GM23338 (cell line): Measurements from ENCODE around the gene MYO1E. TPM values are rescaled to one million over a fixed set of nuclear protein-coding genes. Genes with fewer than 3 reads are reported as not detected.

ENCODE experiments used
- ATAC-seq: fragments of 200-7000 bp; cut with Tn5 transposase; 3 replicates; pipeline ENCODE4 v1.9.1; 2020
- DNase-seq: peaks from one replicate; pipeline ENCODE4 v3.0.0-alpha.2; 2015; ENCODE audit warnings: low spot score
- H2AFZ ChIP-seq: fragments of 200-600 bp; sonication (generic); 2 replicates; pipeline ENCODE4 v1.8.0; 2016; ENCODE audit warnings: antibody characterized with exemption, mild to moderate bottlenecking, moderate library complexity
- H3F3A ChIP-seq: fragments of 200-600 bp; sonication (generic); replicated peaks from 2 replicates; pipeline ENCODE4 v1.8.0; 2017; ENCODE audit warnings: antibody characterized with exemption, mixed run types, low read depth
- H3K27ac ChIP-seq: fragments of 200-600 bp; sonication (generic); 2 replicates; pipeline ENCODE4 v1.6.1; 2016; ENCODE audit warnings: low read depth
- H3K27me3 ChIP-seq: fragments of 200-600 bp; sonication (generic); 2 replicates; pipeline ENCODE4 v1.8.0; 2016; ENCODE audit warnings: mild to moderate bottlenecking, mixed run types, moderate library complexity; ENCODE audit not compliant: insufficient read depth
- H3K36me3 ChIP-seq: fragments of 200-600 bp; sonication (generic); 2 replicates; pipeline ENCODE4 v1.8.0; 2016; ENCODE audit warnings: mild to moderate bottlenecking; ENCODE audit not compliant: insufficient read depth
- H3K4me1 ChIP-seq: fragments of 200-600 bp; sonication (generic); 2 replicates; pipeline ENCODE4 v1.8.0; 2016; ENCODE audit warnings: mild to moderate bottlenecking, moderate library complexity; ENCODE audit not compliant: insufficient read depth
- H3K4me2 ChIP-seq: fragments of 200-600 bp; sonication (generic); 2 replicates; pipeline ENCODE4 v1.7.1; 2017; ENCODE audit warnings: mixed run types
- H3K4me3 ChIP-seq: fragments of 200-600 bp; sonication (generic); 2 replicates; pipeline ENCODE4 v1.6.1; 2016; ENCODE audit warnings: mixed run types
- H3K79me2 ChIP-seq: fragments of 200-600 bp; sonication (generic); replicated peaks from 2 replicates; pipeline ENCODE4 v1.8.0; 2017; ENCODE audit warnings: mild to moderate bottlenecking; ENCODE audit not compliant: insufficient read depth
- H3K9me2 ChIP-seq: fragments of 200-600 bp; sonication (generic); 2 replicates; pipeline ENCODE4 v1.8.0; 2017; ENCODE audit not compliant: insufficient read depth
- H4K20me1 ChIP-seq: fragments of 200-600 bp; sonication (generic); replicated peaks from 2 replicates; pipeline ENCODE4 v1.8.0; 2017; ENCODE audit warnings: mild to moderate bottlenecking; ENCODE audit not compliant: insufficient read depth
- H3K27ac Mint-ChIP-seq: 2 replicates; pipeline ENCODE4 v1.8.0; 2020; ENCODE audit warnings: inconsistent platforms, mild to moderate bottlenecking, moderate library complexity, mixed read lengths
- H3K27me3 Mint-ChIP-seq: 3 replicates; pipeline ENCODE4 v1.8.0; 2022; ENCODE audit warnings: low read depth, mild to moderate bottlenecking, moderate library complexity, mixed read lengths, inconsistent platforms; ENCODE audit not compliant: insufficient read depth, poor library complexity
- H3K36me3 Mint-ChIP-seq: 3 replicates; pipeline ENCODE4 v1.8.0; 2021; ENCODE audit warnings: low read depth, mild to moderate bottlenecking, inconsistent platforms, moderate library complexity, mixed read lengths
- H3K4me1 Mint-ChIP-seq: 3 replicates; pipeline ENCODE4 v1.8.0; 2020; ENCODE audit warnings: mild to moderate bottlenecking, inconsistent platforms, mixed read lengths
- H3K4me3 Mint-ChIP-seq: 3 replicates; pipeline ENCODE4 v1.8.0; 2021; ENCODE audit warnings: moderate library complexity, mild to moderate bottlenecking, inconsistent platforms, mixed read lengths
- H3K9me3 Mint-ChIP-seq: 3 replicates; pipeline ENCODE4 v1.8.0; 2020; ENCODE audit warnings: moderate library complexity, mild to moderate bottlenecking, inconsistent platforms, mixed read lengths
- CREB1 ChIP-seq: fragments of 250-450 bp; sonication (Bioruptor Pico); IDR thresholded peaks from 2 replicates; pipeline ENCODE4 v1.5.0; 2020; ENCODE audit warnings: low read depth, mild to moderate bottlenecking, moderate library complexity
- EZH2 ChIP-seq: fragments of 200-600 bp; sonication (generic); IDR thresholded peaks from one replicate; pipeline ENCODE4 v1.8.0; 2017; ENCODE audit warnings: antibody characterized with exemption, mild to moderate bottlenecking, low read depth; ENCODE audit not compliant: unreplicated experiment
- EZH2phosphoT487 ChIP-seq: fragments of 200-600 bp; sonication (generic); IDR thresholded peaks from one replicate; pipeline ENCODE4 v1.8.1; 2018; ENCODE audit warnings: antibody characterized with exemption; ENCODE audit not compliant: unreplicated experiment
- NANOG ChIP-seq: IDR thresholded peaks from 2 replicates; pipeline ENCODE4 v1.6.1; 2016; ENCODE audit warnings: antibody characterized with exemption, borderline replicate concordance
- POLR2AphosphoS5 ChIP-seq: IDR thresholded peaks from 2 replicates; pipeline ENCODE4 v1.6.1; 2016; ENCODE audit warnings: antibody characterized with exemption, low read depth
- STAT1 ChIP-seq: IDR thresholded peaks from one replicate; pipeline ENCODE4 v1.6.1; 2016; ENCODE audit warnings: antibody characterized with exemption; ENCODE audit not compliant: unreplicated experiment
- ZNF114 ChIP-seq: fragments of 250-450 bp; sonication (Bioruptor Pico); IDR thresholded peaks from 2 replicates; pipeline ENCODE4 v1.5.0; 2020; ENCODE audit warnings: mild to moderate bottlenecking, moderate library complexity
- ZNF331 ChIP-seq: fragments of 250-450 bp; sonication (Bioruptor Pico); IDR thresholded peaks from 2 replicates; pipeline ENCODE4 v1.5.0; 2020; ENCODE audit warnings: low read depth, mild to moderate bottlenecking, moderate library complexity
- polyA plus RNA-seq: library from polyadenylated mRNA; unstranded; fragments of >200 nt; fragmentation: Nextera tagmentation; extraction: Ambion mirVana; gene quantifications from 2 replicates; pipeline ENCODE4 v1.2.1, GENCODE V29; 2016
- total RNA-seq: library from RNA; depleted of rRNA; stranded (reverse); fragments of >200 nt; shearing (Covaris generic); gene quantifications from 2 replicates; pipeline ENCODE4 v1.2.3, GENCODE V29; 2014
- TF ChIP-seq, protein P1 (sequence below): IDR thresholded peaks from 2 replicates; pipeline ENCODE4 v1.6.1; 2016; ENCODE audit warnings: antibody characterized with exemption
- TF ChIP-seq, protein P2 (sequence below): IDR thresholded peaks from one replicate; pipeline ENCODE4 v1.6.1; 2018; ENCODE audit warnings: antibody characterized with exemption; ENCODE audit not compliant: unreplicated experiment
- TF ChIP-seq, protein P3 (sequence below), 2 experiments: fragments of 200-600 bp in 1 of 2; sonication (generic) in 1 of 2; conservative IDR thresholded peaks; 2 replicates each; pipeline versions ENCODE4 v1.5.1 to v1.6.1; 2016 to 2017; ENCODE audit warnings: antibody characterized with exemption in 2 of 2, low read depth in 2 of 2, mild to moderate bottlenecking in 2 of 2, moderate library complexity in 1 of 2

Gene MYO1E
- total and polyA plus RNA-seq, 2 experiments from 2014 or later = 68.3 to 131 TPM

DNA sequence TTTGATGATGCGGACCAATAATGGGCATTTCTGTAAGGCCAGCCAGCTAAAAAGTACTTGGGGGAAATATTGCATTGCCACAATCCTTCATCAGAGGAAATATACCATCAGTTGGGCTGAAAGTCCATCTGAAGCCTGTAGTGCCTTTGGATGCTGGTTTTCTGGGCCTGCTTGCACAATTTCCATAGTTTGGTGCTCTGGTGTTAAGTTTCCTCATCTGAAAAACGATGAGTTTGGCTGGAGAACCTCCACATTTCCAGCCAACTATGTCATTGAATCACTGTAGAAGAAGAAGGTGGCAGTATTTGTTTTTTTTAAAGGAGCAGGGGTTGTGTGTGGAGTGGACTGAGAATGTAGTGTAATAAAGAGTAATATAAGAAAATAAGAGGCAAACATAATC lies 257.6 kb downstream of the MYO1E start:
- no peaks in the 10 kb centered on the region for H3K27me3 Mint-ChIP-seq
- TF ChIP-seq, protein P1, sequence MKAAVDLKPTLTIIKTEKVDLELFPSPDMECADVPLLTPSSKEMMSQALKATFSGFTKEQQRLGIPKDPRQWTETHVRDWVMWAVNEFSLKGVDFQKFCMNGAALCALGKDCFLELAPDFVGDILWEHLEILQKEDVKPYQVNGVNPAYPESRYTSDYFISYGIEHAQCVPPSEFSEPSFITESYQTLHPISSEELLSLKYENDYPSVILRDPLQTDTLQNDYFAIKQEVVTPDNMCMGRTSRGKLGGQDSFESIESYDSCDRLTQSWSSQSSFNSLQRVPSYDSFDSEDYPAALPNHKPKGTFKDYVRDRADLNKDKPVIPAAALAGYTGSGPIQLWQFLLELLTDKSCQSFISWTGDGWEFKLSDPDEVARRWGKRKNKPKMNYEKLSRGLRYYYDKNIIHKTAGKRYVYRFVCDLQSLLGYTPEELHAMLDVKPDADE = no peak
- TF ChIP-seq CREB1 (CRISPR knock-in tag) (no peak), EZH2 (no peak), POLR2AphosphoS5 (no peak), EZH2phosphoT487 (no peak), STAT1 (no peak), ZNF114 (no peak), NANOG (no peak), ZNF331 (CRISPR knock-in tag) (no peak)
- TF ChIP-seq, protein P2, sequence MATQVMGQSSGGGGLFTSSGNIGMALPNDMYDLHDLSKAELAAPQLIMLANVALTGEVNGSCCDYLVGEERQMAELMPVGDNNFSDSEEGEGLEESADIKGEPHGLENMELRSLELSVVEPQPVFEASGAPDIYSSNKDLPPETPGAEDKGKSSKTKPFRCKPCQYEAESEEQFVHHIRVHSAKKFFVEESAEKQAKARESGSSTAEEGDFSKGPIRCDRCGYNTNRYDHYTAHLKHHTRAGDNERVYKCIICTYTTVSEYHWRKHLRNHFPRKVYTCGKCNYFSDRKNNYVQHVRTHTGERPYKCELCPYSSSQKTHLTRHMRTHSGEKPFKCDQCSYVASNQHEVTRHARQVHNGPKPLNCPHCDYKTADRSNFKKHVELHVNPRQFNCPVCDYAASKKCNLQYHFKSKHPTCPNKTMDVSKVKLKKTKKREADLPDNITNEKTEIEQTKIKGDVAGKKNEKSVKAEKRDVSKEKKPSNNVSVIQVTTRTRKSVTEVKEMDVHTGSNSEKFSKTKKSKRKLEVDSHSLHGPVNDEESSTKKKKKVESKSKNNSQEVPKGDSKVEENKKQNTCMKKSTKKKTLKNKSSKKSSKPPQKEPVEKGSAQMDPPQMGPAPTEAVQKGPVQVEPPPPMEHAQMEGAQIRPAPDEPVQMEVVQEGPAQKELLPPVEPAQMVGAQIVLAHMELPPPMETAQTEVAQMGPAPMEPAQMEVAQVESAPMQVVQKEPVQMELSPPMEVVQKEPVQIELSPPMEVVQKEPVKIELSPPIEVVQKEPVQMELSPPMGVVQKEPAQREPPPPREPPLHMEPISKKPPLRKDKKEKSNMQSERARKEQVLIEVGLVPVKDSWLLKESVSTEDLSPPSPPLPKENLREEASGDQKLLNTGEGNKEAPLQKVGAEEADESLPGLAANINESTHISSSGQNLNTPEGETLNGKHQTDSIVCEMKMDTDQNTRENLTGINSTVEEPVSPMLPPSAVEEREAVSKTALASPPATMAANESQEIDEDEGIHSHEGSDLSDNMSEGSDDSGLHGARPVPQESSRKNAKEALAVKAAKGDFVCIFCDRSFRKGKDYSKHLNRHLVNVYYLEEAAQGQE = no peak
- TF ChIP-seq, protein P3, sequence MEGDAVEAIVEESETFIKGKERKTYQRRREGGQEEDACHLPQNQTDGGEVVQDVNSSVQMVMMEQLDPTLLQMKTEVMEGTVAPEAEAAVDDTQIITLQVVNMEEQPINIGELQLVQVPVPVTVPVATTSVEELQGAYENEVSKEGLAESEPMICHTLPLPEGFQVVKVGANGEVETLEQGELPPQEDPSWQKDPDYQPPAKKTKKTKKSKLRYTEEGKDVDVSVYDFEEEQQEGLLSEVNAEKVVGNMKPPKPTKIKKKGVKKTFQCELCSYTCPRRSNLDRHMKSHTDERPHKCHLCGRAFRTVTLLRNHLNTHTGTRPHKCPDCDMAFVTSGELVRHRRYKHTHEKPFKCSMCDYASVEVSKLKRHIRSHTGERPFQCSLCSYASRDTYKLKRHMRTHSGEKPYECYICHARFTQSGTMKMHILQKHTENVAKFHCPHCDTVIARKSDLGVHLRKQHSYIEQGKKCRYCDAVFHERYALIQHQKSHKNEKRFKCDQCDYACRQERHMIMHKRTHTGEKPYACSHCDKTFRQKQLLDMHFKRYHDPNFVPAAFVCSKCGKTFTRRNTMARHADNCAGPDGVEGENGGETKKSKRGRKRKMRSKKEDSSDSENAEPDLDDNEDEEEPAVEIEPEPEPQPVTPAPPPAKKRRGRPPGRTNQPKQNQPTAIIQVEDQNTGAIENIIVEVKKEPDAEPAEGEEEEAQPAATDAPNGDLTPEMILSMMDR (conservative IDR thresholded peaks at IDR 0.05; ENCODE audit: low read depth in 2 of 2) = no peak
- H3K27me3 ChIP-seq = no peaks in the 10 kb centered on the region
- no peak overlapping the region for H3K4me3 Mint-ChIP-seq
- no peak overlapping the region for H3K4me3 ChIP-seq
- H3K4me1 ChIP-seq = no peaks in the 10 kb centered on the region
- H3K27ac ChIP-seq = no peak overlapping the region
- no peaks in the 10 kb centered on the region for H3K9me2 ChIP-seq
- no peak overlapping the region for H3K4me2 ChIP-seq
- no peak overlapping the region for H2AFZ ChIP-seq
- H3K79me2 ChIP-seq = peaks cover 10% of the 10 kb centered on the region
- H3F3A ChIP-seq = no peaks in the 10 kb centered on the region
- ATAC-seq (no peak), DNase-seq (no peak)
- peaks cover 83% of the 10 kb centered on the region for H3K36me3 Mint-ChIP-seq
- H3K9me3 Mint-ChIP-seq = no peaks in the 10 kb centered on the region; the same call in 2 of the 3 replicates
- H4K20me1 ChIP-seq = peaks cover 12% of the 10 kb centered on the region
- no peaks in the 10 kb centered on the region; the same call in 2 of the 3 replicates for H3K4me1 Mint-ChIP-seq
- peaks cover 71% of the 10 kb centered on the region for H3K36me3 ChIP-seq
- no peak overlapping the region for H3K27ac Mint-ChIP-seq
